ENCODE results near the gene MAMDC4. TPM values are rescaled to one million over a fixed set of nuclear protein-coding genes. Genes with fewer than 3 reads are reported as not detected.
"Not testable (repeated sequence)": the region's sequence is repeated elsewhere in the genome, so short reads cannot be mapped to it uniquely, and the experiment has no call there.

Gene MAMDC4
- total RNA-seq (2014; rRNA removed; shearing (Covaris generic); ENCODE audit: low replicate concordance) = 0.17 TPM in 2 replicates

DNA sequence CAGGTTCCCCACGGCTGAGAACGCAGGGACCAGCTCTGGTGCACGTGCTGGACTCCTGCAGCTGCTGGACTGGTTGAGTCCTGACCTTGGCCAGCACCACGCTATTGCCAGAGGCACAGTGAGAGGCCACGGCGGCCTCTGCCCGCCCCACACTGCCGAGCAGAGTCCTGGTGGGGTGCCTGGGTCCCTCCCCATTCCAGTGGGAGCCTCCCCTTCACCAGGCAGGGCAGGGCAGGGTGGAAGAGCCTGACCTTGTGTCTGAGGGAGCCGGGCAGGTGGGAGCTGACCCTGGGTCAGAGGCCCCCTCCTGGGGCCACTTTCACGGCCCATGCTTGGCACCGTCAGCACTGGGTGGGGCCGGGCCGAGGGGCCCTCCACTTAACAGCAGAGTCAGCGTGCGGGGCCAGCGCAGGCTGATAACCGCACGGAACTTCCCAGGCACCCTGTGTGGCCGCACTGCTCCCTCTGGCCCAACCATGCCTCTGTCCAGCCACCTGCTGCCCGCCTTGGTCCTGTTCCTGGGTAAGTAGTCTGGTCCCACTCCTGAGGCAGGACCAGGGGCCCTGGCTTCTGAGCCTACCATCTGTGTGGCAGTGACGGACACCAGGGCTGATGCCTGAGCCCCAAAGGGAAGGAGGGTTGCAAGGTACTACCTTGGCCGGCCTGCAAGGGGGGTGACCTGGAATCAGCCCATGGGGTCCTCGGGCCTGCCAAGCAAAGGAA lies at the start of gene MAMDC4:
TSS of gene MAMDC4 (plus strand) at position 406 of the 723 bp plus-strand sequence. CDS start at position 477, 71 bp downstream.
- DNase-seq (ENCODE audit: low read depth) = no peak
- in situ Hi-C loops (cut with HindIII; ENCODE audit: low pct_unique_long_range_greater_than_20kb, low sequenced_read_pairs) = no loop called here

DNA sequence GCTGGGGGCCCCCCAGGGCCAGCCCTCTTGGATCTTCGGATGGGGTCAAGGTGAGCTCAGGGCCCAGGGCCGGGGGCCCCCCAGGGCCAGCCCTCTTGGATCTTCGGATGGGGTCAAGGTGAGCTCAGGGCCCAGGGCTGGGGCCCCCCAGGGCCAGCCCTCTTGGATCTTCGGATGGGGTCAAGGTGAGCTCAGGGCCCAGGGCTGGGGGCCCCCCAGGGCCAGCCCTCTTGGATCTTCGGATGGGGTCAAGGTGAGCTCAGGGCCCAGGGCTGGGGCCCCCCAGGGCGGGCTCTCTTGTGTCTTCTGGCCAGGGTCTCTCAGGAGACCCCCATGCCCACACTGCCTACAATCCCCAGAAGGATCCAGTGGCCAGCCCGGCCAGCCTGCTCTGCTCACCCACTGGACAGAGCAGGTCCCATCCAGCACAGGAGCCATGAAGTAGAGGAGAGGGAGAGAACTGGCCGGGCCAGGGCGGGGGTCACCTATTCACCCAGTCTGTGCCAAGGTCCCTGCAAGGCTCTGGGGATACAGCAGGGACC lies 49.1 kb upstream of the MAMDC4 start:
- DNase-seq (ENCODE audit: low read depth); in situ Hi-C loops (cut with HindIII; ENCODE audit: low pct_unique_long_range_greater_than_20kb, low sequenced_read_pairs): not testable (repeated sequence)

DNA sequence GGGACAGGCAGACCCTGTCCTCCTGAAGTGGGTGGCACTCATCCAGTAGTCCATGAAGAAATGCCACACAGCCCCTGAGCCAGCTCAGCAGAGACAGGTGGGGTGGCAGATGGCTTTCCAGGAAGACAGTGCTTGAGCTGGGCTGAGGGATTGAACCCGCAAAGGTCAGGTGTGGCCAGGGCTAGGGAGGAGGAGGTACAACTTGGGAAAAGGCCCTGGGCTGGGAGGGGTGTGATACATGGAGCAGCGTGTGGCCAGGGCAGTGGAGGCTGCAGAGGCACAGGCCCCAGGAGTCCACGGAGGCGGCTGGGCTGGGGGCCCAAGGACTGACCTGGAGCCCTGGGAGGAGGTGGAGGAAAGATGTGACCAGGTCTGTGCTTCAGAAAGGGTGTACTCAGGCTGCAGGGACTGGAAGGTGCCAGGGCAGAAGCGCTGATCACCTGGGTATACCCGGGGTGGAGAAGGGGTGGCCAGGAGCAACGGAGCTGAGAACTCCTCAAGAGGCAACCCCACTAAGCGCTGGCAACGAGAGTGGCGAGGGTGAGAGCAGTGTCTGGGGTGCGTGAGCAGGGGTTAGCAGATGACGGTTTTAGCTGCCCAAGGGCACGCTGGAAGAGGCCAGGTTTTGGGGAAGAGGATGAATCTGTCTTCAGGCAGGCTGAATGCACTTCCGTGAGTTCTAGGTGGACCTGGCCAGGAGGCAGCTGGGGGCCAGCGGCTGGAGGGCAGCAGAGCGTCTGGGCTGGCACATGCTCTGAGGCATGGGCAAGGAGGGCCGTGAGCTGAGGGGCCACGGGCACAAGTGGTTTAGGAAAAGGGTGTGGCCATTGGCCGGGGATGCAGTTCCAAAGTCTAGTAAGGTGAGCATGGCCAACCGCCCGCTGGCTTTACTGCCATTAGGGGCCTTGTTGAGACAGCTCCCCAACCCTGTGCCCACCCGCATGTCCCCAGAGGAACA lies 48.3 kb upstream of the MAMDC4 start:
- in situ Hi-C loops (cut with HindIII; ENCODE audit: low pct_unique_long_range_greater_than_20kb, low sequenced_read_pairs) = no loop called here
- DNase-seq (ENCODE audit: low read depth) = no peak

DNA sequence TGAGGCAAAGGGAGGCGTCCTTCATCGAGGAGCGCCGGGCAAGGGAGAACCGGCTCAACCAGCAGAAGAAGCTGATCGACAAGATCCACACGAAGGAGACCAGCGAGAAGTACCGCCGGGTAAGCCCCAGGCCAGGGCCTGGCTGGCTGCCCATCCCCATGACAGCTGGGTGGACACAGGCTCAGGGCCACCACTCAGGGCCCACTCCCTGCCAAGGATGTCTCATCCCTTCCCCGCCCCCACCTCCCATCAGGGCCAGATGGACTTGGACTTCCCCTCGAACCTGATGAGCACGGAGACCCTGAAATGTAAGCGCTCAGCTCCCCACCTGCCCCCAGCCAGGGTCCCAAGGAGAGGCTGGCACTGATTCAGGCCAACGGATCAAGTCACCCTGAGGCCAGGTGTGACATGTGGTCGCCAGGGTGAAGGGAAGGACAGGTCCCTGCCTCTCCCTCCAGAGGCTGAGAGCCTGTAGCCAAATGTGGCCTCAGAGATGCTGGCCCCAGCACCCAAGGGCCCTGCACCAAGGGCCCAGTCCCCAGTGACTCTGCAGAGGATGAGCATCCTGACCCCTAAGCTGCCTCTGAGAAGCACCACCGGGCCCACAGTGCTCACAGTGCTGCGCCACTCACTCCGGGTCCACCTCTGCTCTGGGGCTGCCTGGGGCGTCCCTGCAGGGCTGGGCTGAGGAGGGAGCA lies 47.5 kb upstream of the MAMDC4 start:
- in situ Hi-C loops (cut with HindIII; ENCODE audit: low pct_unique_long_range_greater_than_20kb, low sequenced_read_pairs) = no loop called here
- no peak for DNase-seq (ENCODE audit: low read depth)

DNA sequence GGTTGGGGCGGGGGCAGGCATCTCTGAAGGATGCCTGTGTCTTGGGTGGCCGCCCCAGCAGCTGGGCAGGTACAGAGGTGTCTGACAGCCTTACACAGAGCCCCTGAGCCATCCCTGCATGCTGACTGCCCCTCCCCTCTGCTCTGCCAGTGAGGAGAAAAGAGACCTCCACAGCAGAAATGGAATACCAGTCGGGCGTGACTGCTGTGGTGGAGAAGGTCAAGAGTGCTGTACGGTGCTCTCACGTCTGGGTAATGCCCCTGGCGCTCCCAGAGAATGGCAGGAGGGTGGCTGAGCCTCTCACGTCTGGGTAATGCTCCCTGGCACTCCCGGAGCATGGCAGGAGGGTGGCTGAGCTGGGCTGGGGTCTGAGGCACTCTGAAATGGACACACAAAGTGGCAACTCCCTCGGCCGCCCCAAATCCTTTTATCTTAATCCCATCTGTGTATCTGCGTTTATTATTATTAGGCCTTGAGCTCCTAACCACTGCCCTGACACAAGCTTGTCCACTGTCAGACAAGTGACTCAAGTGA lies 46.9 kb upstream of the MAMDC4 start:
- DNase-seq (ENCODE audit: low read depth) = no peak
- in situ Hi-C loops (cut with HindIII; ENCODE audit: low pct_unique_long_range_greater_than_20kb, low sequenced_read_pairs) = no loop called here

DNA sequence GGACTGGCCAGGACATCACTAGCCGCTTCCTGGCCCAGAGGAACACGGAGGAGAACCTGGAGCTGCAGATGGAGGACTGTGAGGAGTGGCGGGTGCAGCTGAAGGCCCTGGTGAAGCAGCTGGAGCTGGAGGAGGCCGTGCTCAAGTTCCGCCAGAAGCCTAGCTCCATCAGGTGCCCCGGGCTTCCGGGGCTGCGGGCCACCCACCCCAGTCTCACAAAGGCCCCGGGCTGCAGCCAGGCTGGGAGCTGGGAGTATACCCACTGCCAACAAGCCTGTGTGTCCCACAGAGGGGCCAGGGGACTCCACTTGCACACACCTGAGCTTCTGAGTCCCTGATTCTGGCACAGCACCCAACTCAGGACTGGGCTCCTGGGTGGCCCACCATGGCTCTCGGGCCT lies 46.1 kb upstream of the MAMDC4 start:
- in situ Hi-C loops (cut with HindIII; ENCODE audit: low pct_unique_long_range_greater_than_20kb, low sequenced_read_pairs) = no loop called here
- no peak for DNase-seq (ENCODE audit: low read depth)

GRCh38 chr9:136806631-136807201 lies 45.4 kb upstream of the MAMDC4 start:
- DNase-seq (ENCODE audit: low read depth) = no peak
- in situ Hi-C loops (cut with HindIII; ENCODE audit: low pct_unique_long_range_greater_than_20kb, low sequenced_read_pairs) = no loop called here

GRCh38 chr9:136807281-136808074 lies 44.7 kb upstream of the MAMDC4 start, which contains the start of gene RABL6:
Gene RABL6 (plus strand): TSS chr9:136807948. CDS start chr9:136808197, 249 bp downstream.
- DNase-seq (ENCODE audit: low read depth) = peak; percentile 69
- in situ Hi-C loops (cut with HindIII; ENCODE audit: low pct_unique_long_range_greater_than_20kb, low sequenced_read_pairs) = no loop called here

DNA sequence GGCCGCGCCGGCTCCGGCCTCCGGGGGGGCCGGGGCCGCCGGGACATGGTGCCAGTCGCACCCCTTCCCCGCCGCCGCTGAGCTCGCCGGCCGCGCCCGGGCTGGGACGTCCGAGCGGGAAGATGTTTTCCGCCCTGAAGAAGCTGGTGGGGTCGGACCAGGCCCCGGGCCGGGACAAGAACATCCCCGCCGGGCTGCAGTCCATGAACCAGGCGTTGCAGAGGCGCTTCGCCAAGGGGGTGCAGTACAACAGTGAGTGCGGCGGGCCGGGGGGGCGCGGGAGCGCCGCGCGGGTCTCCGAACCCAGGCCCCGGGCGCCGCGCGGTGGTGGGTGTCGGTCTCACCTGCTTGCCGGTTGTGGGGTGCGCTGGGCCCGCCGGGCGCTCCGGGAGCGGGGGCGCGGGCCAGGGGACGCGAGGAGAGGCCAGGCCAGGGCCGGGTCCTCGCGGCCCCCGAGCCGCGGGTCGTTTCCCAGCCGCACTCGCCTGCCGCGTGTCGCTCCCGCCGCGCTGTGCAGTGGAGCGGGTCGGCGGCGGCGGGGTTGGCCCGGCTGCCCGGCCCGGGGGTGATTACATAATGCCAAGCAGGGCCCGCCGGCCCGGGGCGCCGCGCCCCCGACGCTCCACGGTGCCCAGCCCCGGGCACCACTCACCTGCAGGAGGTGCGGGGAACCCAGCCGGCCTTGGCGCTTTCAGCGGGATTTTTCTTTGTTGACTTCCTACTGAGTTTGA lies 43.9 kb upstream of the MAMDC4 start:
- in situ Hi-C loops (cut with HindIII; ENCODE audit: low pct_unique_long_range_greater_than_20kb, low sequenced_read_pairs) = no loop called here
- DNase-seq (ENCODE audit: low read depth) = peak; percentile 31

GRCh38 chr9:136808806-136809158 lies 43.4 kb upstream of the MAMDC4 start:
- DNase-seq (ENCODE audit: low read depth) = no peak
- in situ Hi-C loops (cut with HindIII; ENCODE audit: low pct_unique_long_range_greater_than_20kb, low sequenced_read_pairs) = no loop called here

GRCh38 chr9:136814725-136815421 lies 37.3 kb upstream of the MAMDC4 start:
- no peak for DNase-seq (ENCODE audit: low read depth)
- in situ Hi-C loops (cut with HindIII; ENCODE audit: low pct_unique_long_range_greater_than_20kb, low sequenced_read_pairs) = no loop called here

DNA sequence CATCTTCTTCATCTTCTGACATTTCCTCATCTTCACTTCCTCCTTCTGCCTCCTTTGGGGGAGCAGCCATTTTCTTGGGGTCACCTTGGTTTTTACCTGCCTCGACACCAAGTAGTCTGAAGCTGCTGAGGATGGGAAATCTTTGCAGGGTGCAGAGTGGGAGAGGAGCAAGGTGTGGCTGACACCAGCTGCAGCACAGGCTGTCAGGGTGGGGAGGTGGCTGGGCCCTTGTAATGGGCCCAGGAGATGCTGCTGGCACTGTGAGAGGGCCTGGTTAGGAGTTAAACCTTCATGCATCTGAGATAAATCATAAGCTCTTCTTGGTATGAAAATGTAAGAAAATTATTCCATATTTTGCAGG lies 36.7 kb upstream of the MAMDC4 start:
- no peak for DNase-seq (ENCODE audit: low read depth)
- in situ Hi-C loops (cut with HindIII; ENCODE audit: low pct_unique_long_range_greater_than_20kb, low sequenced_read_pairs) = no loop called here

DNA sequence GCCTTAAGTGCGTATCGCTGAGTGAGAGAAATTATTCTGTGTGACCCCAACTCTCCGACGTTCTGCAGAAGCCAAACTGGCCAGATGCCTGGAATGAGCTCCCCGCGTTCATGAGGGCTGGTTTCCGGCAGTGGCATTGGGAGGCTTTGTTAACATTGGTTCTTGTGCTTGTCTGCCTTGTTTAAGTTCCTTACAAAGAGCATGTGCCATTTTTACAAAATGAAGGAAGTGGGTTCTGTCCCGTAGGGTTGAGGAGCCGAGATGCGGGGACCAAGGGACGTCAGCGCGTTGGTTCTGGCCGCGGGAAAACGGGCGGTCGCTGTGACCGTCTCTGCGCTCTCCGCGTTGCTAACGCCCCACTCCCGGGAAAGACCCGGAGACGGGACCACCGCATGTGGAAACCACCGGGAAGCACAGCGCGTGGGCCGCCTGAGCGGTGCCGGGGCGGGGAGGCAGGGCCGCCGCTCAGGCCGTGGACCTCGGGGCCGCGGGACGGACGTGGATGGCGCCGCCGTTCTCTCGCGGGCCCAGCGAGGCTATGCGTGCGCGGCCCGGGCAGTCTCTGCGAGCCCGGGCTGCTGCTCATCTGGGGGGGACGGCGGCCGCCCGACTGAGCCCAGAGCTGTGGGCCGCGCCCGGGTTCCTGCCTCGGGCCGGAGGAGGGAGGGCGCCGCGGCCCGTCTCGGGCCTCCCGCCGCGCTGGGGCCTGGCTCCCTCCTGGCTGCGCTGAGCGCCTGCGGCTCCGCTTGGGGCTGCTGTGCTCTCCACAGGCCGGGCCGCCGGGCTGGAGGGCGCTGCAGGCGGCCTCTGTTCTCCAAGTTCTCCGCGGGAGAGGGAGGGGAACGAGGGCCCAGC lies 30.9 kb upstream of the MAMDC4 start:
- no peak for DNase-seq (ENCODE audit: low read depth)
- in situ Hi-C loops (cut with HindIII; ENCODE audit: low pct_unique_long_range_greater_than_20kb, low sequenced_read_pairs) = no loop called here

- no peak for DNase-seq (ENCODE audit: low read depth)
- in situ Hi-C loops (cut with HindIII; ENCODE audit: low pct_unique_long_range_greater_than_20kb, low sequenced_read_pairs) = no loop called here
Measured at GRCh38 chr9:136821826-136822544, 30.2 kb upstream of the MAMDC4 start.
